Choroid plexus epithelial cell (primary cell): ENCODE measurements around the gene TECPR1.

Experiments
- DNase-seq: peaks from one replicate; pipeline ENCODE4 v3.0.0-alpha.2; 2010; ENCODE audit warnings: low read depth
- H3K4me3 ChIP-seq: 2 replicates; pipeline ENCODE4 v1.5.1; 2011; ENCODE audit warnings: low read depth, mild to moderate bottlenecking, control low read depth, low read length, moderate library complexity
- CTCF ChIP-seq: conservative IDR thresholded peaks from 2 replicates; pipeline ENCODE4 v1.5.1; 2011; ENCODE audit warnings: low read depth, mild to moderate bottlenecking, control low read depth, inconsistent platforms, low read length, moderate library complexity

The TECPR1 gene

GRCh38 chr7:98294326-98294725 lies 42.3 kb upstream of the TECPR1 start:
- no peak overlapping the region for H3K4me3 ChIP-seq
- DNase-seq: no peak
- no peak for TF ChIP-seq CTCF

GRCh38 chr7:98293746-98294145 lies 41.7 kb upstream of the TECPR1 start:
- H3K4me3 ChIP-seq: no peak overlapping the region
- TF ChIP-seq CTCF: no peak
- no peak for DNase-seq

- H3K4me3 ChIP-seq: no peak overlapping the region
- TF ChIP-seq CTCF: no peak
- no peak for DNase-seq
These were observed 41.2 kb upstream of the TECPR1 start for GRCh38 chr7:98293265-98293664.

- H3K4me3 ChIP-seq: no peak overlapping the region
- peak; percentile 42 for TF ChIP-seq CTCF
- DNase-seq: no peak
These were observed 39.7 kb upstream of the TECPR1 start for GRCh38 chr7:98291717-98292116.

- no peak for TF ChIP-seq CTCF
- no peak for DNase-seq
- H3K4me3 ChIP-seq: no peak overlapping the region
These were observed 37.4 kb upstream of the TECPR1 start for GRCh38 chr7:98289333-98289875.

GRCh38 chr7:98288064-98288823 lies 36.2 kb upstream of the TECPR1 start:
- no peak for DNase-seq
- H3K4me3 ChIP-seq: no peak overlapping the region
- no peak for TF ChIP-seq CTCF

GRCh38 chr7:98287486-98287959 lies 35.5 kb upstream of the TECPR1 start:
- no peak overlapping the region for H3K4me3 ChIP-seq
- no peak for TF ChIP-seq CTCF
- no peak for DNase-seq
